LNCAP (cell line): Measurements from ENCODE around the gene ATP6AP1.

Source experiments
- TF ChIP-seq, protein P1 (sequence below): fragments of 450-650 bp; IDR thresholded peaks from 2 replicates; pipeline ENCODE4 v1.5.1; 2017; ENCODE audit warnings: mild to moderate bottlenecking

ATP6AP1 gene

DNA sequence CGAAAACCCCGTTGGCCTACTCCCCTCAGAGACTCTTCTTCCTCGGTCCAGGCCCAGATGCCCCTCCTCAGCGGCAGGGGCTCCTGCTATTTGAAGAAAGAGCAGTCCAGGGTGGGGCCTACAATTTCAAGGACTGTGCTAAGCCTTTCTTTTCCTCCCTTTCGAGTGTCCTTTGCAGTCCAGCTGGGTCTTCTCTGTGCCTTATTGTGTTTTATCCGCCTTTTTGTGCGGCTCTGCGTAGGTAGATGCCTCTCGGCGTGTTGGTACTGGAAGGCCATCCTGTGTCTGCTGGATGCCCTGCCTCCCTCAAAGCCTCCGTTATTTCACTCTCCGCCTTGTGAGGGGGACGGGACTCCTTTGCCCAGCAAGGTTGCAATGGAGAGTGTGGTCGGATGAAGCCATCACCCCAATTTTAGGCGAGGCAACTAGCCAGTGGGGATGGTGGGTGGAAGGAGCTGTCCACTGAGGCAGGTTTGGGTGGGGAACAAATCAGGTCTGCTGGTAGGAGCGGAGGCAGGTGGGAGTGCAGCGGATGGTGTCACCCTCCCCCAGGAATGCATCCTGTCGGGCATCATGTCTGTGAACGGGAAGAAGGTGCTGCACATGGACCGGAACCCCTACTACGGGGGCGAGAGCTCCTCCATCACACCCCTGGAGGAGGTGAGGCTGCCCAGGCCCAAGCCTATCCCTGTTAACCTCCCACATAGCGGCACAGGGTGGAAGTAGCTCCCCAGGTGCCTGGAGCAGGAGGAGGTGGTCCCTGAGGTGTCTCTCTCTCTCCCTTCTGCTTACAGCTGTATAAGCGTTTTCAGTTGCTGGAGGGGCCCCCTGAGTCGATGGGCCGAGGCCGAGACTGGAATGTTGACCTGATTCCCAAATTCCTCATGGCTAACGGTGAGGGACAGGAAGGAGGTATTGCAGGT, 9.8 kb downstream of the ATP6AP1 start:
- TF ChIP-seq, protein P1, sequence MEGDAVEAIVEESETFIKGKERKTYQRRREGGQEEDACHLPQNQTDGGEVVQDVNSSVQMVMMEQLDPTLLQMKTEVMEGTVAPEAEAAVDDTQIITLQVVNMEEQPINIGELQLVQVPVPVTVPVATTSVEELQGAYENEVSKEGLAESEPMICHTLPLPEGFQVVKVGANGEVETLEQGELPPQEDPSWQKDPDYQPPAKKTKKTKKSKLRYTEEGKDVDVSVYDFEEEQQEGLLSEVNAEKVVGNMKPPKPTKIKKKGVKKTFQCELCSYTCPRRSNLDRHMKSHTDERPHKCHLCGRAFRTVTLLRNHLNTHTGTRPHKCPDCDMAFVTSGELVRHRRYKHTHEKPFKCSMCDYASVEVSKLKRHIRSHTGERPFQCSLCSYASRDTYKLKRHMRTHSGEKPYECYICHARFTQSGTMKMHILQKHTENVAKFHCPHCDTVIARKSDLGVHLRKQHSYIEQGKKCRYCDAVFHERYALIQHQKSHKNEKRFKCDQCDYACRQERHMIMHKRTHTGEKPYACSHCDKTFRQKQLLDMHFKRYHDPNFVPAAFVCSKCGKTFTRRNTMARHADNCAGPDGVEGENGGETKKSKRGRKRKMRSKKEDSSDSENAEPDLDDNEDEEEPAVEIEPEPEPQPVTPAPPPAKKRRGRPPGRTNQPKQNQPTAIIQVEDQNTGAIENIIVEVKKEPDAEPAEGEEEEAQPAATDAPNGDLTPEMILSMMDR, result no peak

DNA sequence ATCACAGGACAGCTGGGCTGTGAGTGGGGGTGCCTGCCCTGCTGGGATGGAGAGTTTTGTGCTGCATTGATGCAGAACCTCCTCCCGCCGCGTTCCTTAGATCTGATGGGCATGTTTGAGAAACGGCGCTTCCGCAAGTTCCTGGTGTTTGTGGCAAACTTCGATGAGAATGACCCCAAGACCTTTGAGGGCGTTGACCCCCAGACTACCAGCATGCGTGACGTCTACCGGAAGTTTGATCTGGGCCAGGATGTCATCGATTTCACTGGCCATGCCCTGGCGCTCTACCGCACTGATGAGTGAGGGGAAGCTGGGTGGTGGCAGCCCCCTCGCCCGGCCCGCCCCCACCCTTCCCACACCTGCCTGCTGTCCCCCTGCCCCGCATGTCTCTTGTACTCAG, 11.4 kb downstream of the ATP6AP1 start:
- TF ChIP-seq, protein P1, result no peak

DNA sequence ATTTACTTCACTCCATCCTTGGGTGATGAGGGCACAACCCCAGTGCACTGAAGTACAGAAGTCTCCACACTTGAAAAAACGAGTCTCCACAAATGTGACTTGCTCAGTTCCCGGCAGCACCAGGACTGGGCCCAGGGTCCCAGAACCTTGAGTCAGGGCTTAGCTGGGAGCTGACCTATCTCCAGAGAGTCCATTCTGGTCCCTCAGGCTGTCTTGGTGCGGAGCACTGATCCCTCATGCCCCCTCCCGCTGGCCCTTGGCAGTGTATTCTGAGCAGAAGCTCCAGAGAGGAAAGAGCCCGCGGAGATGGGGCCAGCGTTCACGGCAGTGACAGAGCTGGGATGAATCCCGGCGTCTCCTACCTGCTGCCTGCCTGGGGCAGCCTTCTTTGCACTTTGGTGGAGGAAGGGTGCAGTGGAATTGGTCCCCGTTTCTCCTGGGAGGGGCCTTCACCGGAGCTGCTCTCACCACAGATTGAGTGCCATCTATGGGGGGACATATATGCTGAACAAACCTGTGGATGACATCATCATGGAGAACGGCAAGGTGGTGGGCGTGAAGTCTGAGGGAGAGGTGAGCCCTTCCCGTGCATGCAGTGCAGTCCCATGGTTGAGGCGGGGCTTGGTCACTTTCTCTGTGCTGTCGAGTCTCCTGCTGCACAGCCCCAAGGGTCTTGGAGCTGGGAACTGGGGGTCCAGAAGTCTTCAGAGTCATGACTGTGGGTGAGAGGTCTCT, 12.3 kb downstream of the ATP6AP1 start:
- TF ChIP-seq, protein P1, result no peak

DNA sequence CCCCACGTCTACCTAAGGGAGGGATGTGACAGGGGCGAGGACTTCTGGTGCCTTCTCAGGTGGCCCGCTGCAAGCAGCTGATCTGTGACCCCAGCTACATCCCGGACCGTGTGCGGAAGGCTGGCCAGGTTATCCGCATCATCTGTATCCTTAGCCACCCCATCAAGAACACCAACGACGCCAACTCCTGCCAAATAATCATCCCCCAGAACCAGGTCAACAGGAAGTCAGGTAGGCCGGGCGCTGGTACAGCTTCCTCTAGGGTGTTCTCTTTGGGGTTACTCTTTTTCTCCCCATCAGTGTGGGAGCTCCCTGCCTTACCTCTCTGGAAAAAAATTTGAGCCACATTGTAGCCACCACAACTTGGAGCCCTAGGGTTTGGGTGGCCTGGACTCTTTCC, 13.1 kb downstream of the ATP6AP1 start:
- TF ChIP-seq, protein P1, result no peak

DNA sequence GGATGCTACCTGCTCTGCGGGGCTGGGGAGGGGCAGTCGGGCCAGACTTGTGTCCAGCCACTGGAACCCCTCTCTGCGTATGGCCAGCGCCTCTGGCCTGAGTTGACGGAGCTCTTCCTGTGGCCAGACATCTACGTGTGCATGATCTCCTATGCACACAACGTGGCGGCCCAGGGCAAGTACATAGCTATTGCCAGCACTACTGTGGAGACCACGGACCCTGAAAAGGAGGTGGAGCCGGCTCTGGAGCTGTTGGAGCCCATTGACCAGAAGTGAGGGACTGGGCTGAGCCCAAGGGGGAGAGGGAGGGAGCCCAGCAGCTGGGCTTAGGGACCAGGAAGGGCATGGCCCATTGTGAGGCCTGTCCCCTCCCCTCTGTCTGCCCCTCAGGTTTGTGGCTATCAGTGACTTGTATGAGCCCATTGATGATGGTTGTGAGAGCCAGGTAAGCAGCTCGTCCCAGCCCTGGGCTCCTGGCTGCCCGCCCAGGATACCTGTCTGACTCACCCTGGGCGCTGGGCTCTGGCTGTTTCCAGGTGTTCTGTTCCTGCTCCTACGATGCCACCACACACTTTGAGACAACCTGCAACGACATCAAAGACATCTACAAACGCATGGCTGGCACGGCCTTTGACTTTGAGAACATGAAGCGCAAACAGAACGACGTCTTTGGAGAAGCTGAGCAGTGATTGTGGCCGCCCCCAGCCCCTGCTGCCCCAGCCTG, 13.7 kb downstream of the ATP6AP1 start:
- TF ChIP-seq, protein P1, result no peak

DNA sequence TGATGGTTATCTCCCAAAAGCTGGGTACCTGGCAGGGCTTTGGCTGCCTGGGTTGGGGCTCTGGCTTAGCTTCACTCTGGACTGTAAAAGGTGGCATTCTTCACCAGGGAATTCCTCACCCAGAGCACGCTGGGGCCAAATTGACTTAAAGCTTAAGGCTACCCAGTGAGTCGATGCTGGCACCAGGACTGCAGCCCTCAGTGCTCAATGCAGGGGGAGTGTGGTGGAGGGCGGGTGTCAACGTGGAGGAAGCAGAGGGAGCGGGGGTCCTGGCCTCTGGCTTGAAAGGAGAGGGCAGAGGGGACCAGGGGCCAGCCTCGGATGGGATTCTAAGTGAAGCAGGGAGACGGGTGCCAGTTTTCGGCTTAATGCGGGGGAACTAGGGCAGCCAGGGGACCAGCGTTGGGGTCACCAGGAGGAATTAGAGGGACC, 15.0 kb downstream of the ATP6AP1 start:
- TF ChIP-seq, protein P1, result no peak

DNA sequence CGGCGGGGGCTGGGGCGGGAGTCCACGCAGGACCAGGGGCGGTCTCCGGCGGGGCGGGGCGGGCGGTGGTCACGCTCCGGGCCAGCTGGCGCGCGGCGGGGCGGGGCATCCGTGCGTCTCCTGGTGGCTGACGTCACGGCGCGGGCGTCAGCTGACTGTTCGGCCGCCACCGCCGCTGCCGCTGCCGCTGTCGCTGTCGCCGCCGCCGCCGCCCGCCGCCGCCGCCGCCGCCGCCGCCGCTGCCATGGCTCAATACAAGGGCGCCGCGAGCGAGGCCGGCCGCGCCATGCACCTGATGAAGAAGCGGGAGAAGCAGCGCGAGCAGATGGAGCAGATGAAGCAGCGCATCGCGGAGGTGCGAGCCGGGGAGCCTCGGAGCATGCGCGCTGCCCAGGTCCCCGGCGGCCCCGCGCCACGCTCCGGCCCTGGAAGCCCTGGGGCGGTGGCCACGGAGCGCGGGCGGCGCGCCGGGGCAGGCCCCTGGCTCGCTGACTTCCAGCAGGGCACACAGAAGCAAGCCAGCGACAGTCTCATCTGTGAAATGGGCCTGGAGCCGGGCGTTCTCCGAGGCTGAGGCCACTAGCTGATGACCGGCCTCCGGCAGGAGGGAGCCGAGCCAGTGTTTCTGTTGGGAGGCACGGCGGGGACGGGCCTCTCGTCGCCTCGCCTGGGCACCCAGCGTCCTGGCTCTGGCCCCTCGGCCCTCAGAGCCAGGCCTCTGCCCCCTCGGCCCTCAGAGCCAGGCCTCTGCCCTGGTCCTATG, 15.7 kb downstream of the ATP6AP1 start, which contains the start of gene FAM50A:
FAM50A (plus strand) TSS at position 150 of the 763 bp plus-strand sequence; CDS start at position 245, 95 bp downstream.
- TF ChIP-seq, protein P1, result no peak
